Suprapubic skin (tissue), 4 donors: ENCODE data around the gene BCAT1. TPM values are rescaled to one million over a fixed set of nuclear protein-coding genes. Genes with fewer than 3 reads are reported as not detected.
A peak's percentile ranks its signal among the peaks of the same experiment; 100 is the strongest.
"Not testable (repeated sequence)": the region's sequence is repeated elsewhere in the genome, so short reads cannot be mapped to it uniquely, and the experiment has no call there.

Experiments used
- DNase-seq, 2 donors: peaks; one replicate each; pipeline ENCODE4 v3.0.0-alpha.2; 2019; ENCODE audit warnings: low spot score in 2 of 2
- H3K27ac ChIP-seq: fragments of 200-600 bp; sonication (generic); one replicate; pipeline ENCODE4 v1.5.1; 2019
- H3K27me3 ChIP-seq: fragments of 200-600 bp; sonication (generic); one replicate; pipeline ENCODE4 v1.5.1; 2019
- H3K36me3 ChIP-seq: fragments of 200-600 bp; sonication (generic); one replicate; pipeline ENCODE4 v1.5.1; 2019
- H3K4me1 ChIP-seq: fragments of 200-600 bp; sonication (generic); one replicate; pipeline ENCODE4 v1.5.1; 2019
- H3K4me3 ChIP-seq: fragments of 200-600 bp; sonication (generic); one replicate; pipeline ENCODE4 v1.5.1; 2019; ENCODE audit warnings: mild to moderate bottlenecking
- H3K9me3 ChIP-seq: fragments of 200-600 bp; sonication (generic); one replicate; pipeline ENCODE4 v1.5.1; 2019
- EP300 ChIP-seq: sonication (generic); formaldehyde crosslinking; IDR thresholded peaks from one replicate; pipeline ENCODE4 v1.6.1; 2017; ENCODE audit warnings: antibody characterized with exemption
- POLR2A ChIP-seq, 2 donors: fragments of 450-650 bp; IDR thresholded peaks; one replicate each; pipeline ENCODE4 v1.6.1; 2017; ENCODE audit warnings: antibody characterized with exemption in 2 of 2, mild to moderate bottlenecking in 2 of 2, moderate library complexity in 2 of 2
- POLR2AphosphoS5 ChIP-seq, 3 donors: sonication (generic); formaldehyde crosslinking; IDR thresholded peaks; one replicate each; pipeline ENCODE4 v1.6.1; 2017; ENCODE audit warnings: antibody characterized with exemption in 3 of 3
- WGBS: methylation state at CpG from one replicate; pipeline ENCODE4 v1.1.5; 2018; 5-methylcytosine and 5-hydroxymethylcytosine counted together
- total RNA-seq, 4 donors: library from RNA; depleted of rRNA; stranded (reverse); fragments of >200 nt; gene quantifications; one replicate each; pipeline ENCODE4 v1.1.0, GENCODE V29; 2016
- TF ChIP-seq, protein P1 (sequence below), 2 donors: fragments of 200-600 bp in 1 of 2; fragments of 450-650 bp in 1 of 2; sonication (generic) in 1 of 2; IDR thresholded peaks; one replicate each; pipeline ENCODE4 v1.5.1; 2016 to 2019; ENCODE audit warnings: antibody characterized with exemption in 2 of 2, mild to moderate bottlenecking in 1 of 2, moderate library complexity in 1 of 2

The BCAT1 gene
- total RNA-seq, 4 donors from 2014 or later = 0.68 to 2.9 (median 1.5) TPM

DNA sequence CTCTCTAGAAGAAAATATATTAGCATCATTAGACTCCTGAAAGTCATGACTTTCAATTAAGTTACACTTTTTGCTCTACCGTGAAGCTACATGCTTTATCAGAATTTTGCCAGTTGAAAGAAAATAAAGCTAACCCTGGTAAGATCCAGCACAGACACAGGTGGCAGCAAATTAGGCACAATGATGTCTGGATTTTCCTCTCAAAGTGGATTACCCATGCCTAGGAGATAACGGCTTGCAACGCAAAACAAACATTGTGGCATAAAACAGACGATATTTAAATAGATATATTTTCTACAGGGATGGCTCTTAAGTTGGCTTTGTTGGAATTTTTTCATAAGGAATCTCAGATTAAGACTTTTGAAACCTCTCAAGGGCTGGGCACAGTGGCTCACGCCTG is 33.4 kb downstream of the BCAT1 start:
- Histone ChIP-seq H3K27me3 (no peaks in the 10 kb centered on the region), H3K4me3 (no peak overlapping the region), H3K9me3 (no peaks in the 10 kb centered on the region), H3K36me3 (no peaks in the 10 kb centered on the region), H3K4me1 (no peaks in the 10 kb centered on the region), H3K27ac (no peak overlapping the region)
- no peak for DNase-seq
- 81% methylated on average over 5 of the region's 5 CpGs for WGBS
- TF ChIP-seq POLR2A (IDR thresholded peaks at IDR 0.05) = no peak
- TF ChIP-seq, protein P1, sequence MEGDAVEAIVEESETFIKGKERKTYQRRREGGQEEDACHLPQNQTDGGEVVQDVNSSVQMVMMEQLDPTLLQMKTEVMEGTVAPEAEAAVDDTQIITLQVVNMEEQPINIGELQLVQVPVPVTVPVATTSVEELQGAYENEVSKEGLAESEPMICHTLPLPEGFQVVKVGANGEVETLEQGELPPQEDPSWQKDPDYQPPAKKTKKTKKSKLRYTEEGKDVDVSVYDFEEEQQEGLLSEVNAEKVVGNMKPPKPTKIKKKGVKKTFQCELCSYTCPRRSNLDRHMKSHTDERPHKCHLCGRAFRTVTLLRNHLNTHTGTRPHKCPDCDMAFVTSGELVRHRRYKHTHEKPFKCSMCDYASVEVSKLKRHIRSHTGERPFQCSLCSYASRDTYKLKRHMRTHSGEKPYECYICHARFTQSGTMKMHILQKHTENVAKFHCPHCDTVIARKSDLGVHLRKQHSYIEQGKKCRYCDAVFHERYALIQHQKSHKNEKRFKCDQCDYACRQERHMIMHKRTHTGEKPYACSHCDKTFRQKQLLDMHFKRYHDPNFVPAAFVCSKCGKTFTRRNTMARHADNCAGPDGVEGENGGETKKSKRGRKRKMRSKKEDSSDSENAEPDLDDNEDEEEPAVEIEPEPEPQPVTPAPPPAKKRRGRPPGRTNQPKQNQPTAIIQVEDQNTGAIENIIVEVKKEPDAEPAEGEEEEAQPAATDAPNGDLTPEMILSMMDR (IDR thresholded peaks at IDR 0.05) = no peak
- TF ChIP-seq POLR2AphosphoS5 (IDR thresholded peaks at IDR 0.05) = no peak
- TF ChIP-seq EP300 = no peak

DNA sequence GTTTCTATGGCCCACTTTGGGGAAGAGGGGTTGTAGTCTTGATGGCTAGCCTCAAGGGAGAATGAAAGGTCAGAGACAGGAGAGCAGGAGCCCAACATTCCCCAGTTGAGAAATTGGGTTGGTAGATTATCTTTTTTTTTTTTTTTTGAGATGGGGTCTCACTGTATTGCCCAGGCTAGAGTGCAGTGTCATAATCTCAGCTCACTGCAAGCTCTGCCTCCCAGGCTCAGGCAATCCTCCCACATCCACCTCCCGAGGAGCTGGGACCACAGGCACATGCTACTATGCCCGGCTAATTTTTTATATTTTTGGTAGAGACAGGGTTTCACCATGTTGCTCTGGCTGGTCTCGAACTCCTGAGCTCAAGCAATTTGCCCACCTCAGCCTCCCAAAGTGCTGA is 34.9 kb downstream of the BCAT1 start:
- H3K27me3 ChIP-seq = no peaks in the 10 kb centered on the region
- no peaks in the 10 kb centered on the region for H3K4me1 ChIP-seq
- DNase-seq = no peak
- no peaks in the 10 kb centered on the region for H3K9me3 ChIP-seq
- TF ChIP-seq EP300 = no peak
- TF ChIP-seq, protein P1 (IDR thresholded peaks at IDR 0.05) = no peak
- H3K27ac ChIP-seq = no peak overlapping the region
- 85% methylated on average over 3 of the region's 3 CpGs for WGBS
- H3K4me3 ChIP-seq = no peak overlapping the region
- H3K36me3 ChIP-seq = no peaks in the 10 kb centered on the region

DNA sequence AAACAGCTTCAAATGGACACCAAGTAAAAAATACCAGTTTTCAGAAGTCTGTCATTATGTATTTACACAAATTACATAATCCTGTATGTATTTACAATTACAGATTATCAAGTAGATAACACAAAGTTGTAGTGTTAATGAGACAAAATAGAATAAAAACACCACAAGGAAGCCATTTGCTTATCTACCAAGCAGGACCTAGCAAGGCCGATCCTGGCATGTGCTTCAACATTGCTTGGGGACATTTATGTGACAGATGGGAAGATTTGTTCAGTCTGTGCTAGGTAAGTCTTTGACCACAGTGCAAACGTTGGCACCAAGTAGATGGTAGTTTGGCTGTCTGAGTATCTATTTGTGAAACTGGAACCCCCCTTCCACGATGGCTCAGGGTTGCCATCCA is 35.8 kb downstream of the BCAT1 start:
- no peaks in the 10 kb centered on the region for H3K9me3 ChIP-seq
- H3K36me3 ChIP-seq = no peaks in the 10 kb centered on the region
- TF ChIP-seq, protein P1 (IDR thresholded peaks at IDR 0.05) = no peak
- no peak for TF ChIP-seq EP300
- no peak for TF ChIP-seq POLR2AphosphoS5 (IDR thresholded peaks at IDR 0.05)
- TF ChIP-seq POLR2A (IDR thresholded peaks at IDR 0.05) = no peak
- no peak overlapping the region for H3K27ac ChIP-seq
- no peak for DNase-seq
- no peak overlapping the region for H3K4me3 ChIP-seq
- H3K4me1 ChIP-seq = no peaks in the 10 kb centered on the region
- H3K27me3 ChIP-seq = no peaks in the 10 kb centered on the region
- 70% methylated on average over 3 of the region's 3 CpGs for WGBS

DNA sequence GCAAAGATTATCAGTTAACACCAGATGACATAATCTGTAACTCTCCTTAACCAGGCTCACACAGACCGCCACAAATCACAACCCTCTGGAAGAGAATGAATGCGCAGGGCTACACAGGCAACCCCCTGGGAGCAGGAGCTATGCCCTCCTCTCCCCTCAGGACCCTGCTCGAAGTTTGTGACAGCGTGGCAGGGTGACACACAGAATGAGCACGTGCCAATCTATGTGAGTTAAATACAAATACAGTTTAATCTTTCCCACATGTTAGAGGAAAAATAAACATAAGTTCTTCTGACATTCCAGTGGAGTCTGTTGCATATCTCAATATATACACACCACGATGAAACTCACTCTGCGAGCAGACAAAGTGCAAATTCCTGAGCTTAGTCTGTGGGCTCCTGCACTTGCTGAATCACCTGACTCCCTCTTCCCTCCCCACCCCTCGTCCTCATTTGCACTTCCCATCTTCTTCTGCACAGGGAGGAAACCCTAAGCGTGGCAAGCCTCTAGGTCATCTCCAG is 37.6 kb downstream of the BCAT1 start:
- Histone ChIP-seq H3K4me3 (no peak overlapping the region), H3K27me3 (no peaks in the 10 kb centered on the region), H3K27ac (no peak overlapping the region), H3K4me1 (no peaks in the 10 kb centered on the region), H3K9me3 (no peaks in the 10 kb centered on the region), H3K36me3 (no peaks in the 10 kb centered on the region)
- TF ChIP-seq EP300 = no peak
- TF ChIP-seq POLR2AphosphoS5 (IDR thresholded peaks at IDR 0.05) = no peak
- TF ChIP-seq, protein P1 (IDR thresholded peaks at IDR 0.05) = no peak
- no peak for TF ChIP-seq POLR2A (IDR thresholded peaks at IDR 0.05)
- DNase-seq = no peak
- 62% methylated on average over 9 of the region's 9 CpGs for WGBS

DNA sequence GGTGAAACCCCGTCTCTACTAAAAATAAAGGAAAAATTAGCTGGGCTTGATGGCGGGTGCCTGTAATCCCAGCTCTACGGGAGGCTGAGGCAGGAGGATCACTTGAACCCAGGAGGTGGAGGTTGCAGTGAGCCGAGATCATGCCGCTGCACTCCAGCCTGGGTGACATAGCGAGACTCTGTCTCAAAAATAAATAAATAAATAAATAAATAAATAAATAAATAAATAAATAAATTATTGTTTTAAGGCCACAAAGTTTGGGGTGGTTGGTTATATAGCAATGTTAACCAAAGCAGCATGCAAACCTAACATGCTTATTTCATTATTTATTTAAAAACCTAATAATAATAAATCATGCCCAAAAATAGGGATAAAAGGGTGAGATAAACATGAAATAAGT is 38.7 kb downstream of the BCAT1 start:
- H3K9me3 ChIP-seq, H3K36me3 ChIP-seq, H3K27ac ChIP-seq, H3K27me3 ChIP-seq, H3K4me1 ChIP-seq, DNase-seq, H3K4me3 ChIP-seq: not testable (repeated sequence)
- WGBS = 98% methylated on average over 6 of the region's 6 CpGs

DNA sequence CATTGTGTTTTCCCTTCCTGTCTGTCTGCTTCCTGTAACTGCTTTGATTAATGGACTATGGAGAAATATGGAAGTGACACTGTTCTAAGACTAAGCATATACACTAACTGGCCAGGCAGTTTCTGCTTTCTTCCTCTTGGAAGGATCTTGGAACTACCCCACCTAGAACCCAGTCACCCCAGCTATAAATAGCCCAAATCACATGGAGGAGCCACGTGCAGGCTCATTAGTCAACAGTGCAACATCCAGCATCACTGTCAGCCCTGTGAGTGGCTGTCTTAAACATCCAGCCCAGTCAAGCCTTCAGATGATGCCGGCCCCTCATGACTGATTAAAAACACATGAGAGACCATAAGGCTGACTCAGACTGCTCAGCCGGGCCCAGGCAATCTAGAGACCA is 39.2 kb downstream of the BCAT1 start:
- 43% methylated on average over 2 of the region's 3 CpGs for WGBS
- TF ChIP-seq POLR2AphosphoS5 (IDR thresholded peaks at IDR 0.05) = no peak
- TF ChIP-seq EP300 = no peak
- no peak for TF ChIP-seq POLR2A (IDR thresholded peaks at IDR 0.05)
- TF ChIP-seq, protein P1 (IDR thresholded peaks at IDR 0.05) = no peak
- peak in 1 of 2 donors; percentile 73 for DNase-seq
- Histone ChIP-seq H3K9me3 (no peaks in the 10 kb centered on the region), H3K4me1 (no peaks in the 10 kb centered on the region), H3K36me3 (no peaks in the 10 kb centered on the region), H3K27ac (no peak overlapping the region), H3K27me3 (no peaks in the 10 kb centered on the region), H3K4me3 (no peak overlapping the region)
